ENCODE results near the gene C19orf44.
"Not testable (repeated sequence)": the region's sequence is repeated elsewhere in the genome, so short reads cannot be mapped to it uniquely, and the experiment has no call there.

The C19orf44 gene

GRCh38 chr19:16495982-16496612 is at the start of gene C19orf44, which contains the start of gene CALR3:
TSS of gene C19orf44 (plus strand) at chr19:16496394. CDS start at chr19:16500793, 4,399 bp downstream.
TSS of gene CALR3 (minus strand) at chr19:16496167. CDS start at chr19:16496129, 38 bp downstream.
- Histone ChIP-seq H3K9ac (ENCODE audit: low read depth in 1 of 2, low read length in 2 of 2) (peak within 1 kb of the TSS; percentile 51 to 69), H3K27me3 (ENCODE audit: control insufficient read depth in 1 of 2, insufficient read depth in 2 of 2, low read length in 2 of 2) (no peaks in the 10 kb centered on the region), H3K27ac (ENCODE audit: low read depth, low read length) (no peak within 1 kb of the TSS), H3K4me1 (ENCODE audit: control insufficient read depth in 1 of 2, insufficient read depth in 2 of 2, low read length in 2 of 2) (peaks cover 0 to 12% of the 10 kb centered on the region in 2 donors), H3K4me3 (ENCODE audit: low read depth in 1 of 2, low read length in 2 of 2) (peak within 1 kb of the TSS; percentile 72 to 85), H3K36me3 (ENCODE audit: control insufficient read depth in 1 of 2, insufficient read depth in 2 of 2, low read length in 2 of 2) (no peaks in the 10 kb centered on the region), H3K9me3 (ENCODE audit: control insufficient read depth in 1 of 2, low read length in 2 of 2) (no peaks in the 10 kb centered on the region)

GRCh38 chr19:16446724-16447368 is 49.3 kb upstream of the C19orf44 start:
- H3K4me1 ChIP-seq (ENCODE audit: control insufficient read depth in 1 of 2, insufficient read depth in 2 of 2, low read length in 2 of 2), result peaks cover 28 to 30% of the 10 kb centered on the region in 2 donors

GRCh38 chr19:16448872-16449271 is 47.3 kb upstream of the C19orf44 start:
- not testable (repeated sequence) for H3K4me3 ChIP-seq (ENCODE audit: low read depth in 1 of 2, low read length in 2 of 2); H3K9ac ChIP-seq (ENCODE audit: low read depth in 1 of 2, low read length in 2 of 2); H3K27ac ChIP-seq (ENCODE audit: low read depth, low read length); H3K36me3 ChIP-seq (ENCODE audit: control insufficient read depth in 1 of 2, insufficient read depth in 2 of 2, low read length in 2 of 2); H3K9me3 ChIP-seq (ENCODE audit: control insufficient read depth in 1 of 2, low read length in 2 of 2); H3K27me3 ChIP-seq (ENCODE audit: control insufficient read depth in 1 of 2, insufficient read depth in 2 of 2, low read length in 2 of 2)
- H3K4me1 ChIP-seq (ENCODE audit: control insufficient read depth in 1 of 2, insufficient read depth in 2 of 2, low read length in 2 of 2), result peaks cover 17 to 22% of the 10 kb centered on the region in 2 donors

More at GRCh38 chr19:16446724-16447368, 49.3 kb upstream of the C19orf44 start:
- no peaks in the 10 kb centered on the region for H3K36me3 ChIP-seq (ENCODE audit: control insufficient read depth in 1 of 2, insufficient read depth in 2 of 2, low read length in 2 of 2)
- H3K27ac ChIP-seq (ENCODE audit: low read depth, low read length), result no peak overlapping the region
- H3K9ac ChIP-seq (ENCODE audit: low read depth in 1 of 2, low read length in 2 of 2), result no peak overlapping the region
- no peaks in the 10 kb centered on the region for H3K9me3 ChIP-seq (ENCODE audit: control insufficient read depth in 1 of 2, low read length in 2 of 2)
- no peaks in the 10 kb centered on the region for H3K27me3 ChIP-seq (ENCODE audit: control insufficient read depth in 1 of 2, insufficient read depth in 2 of 2, low read length in 2 of 2)
- H3K4me3 ChIP-seq (ENCODE audit: low read depth in 1 of 2, low read length in 2 of 2), result no peak overlapping the region

GRCh38 chr19:16449330-16449961 is 46.7 kb upstream of the C19orf44 start:
- no peaks in the 10 kb centered on the region for H3K9me3 ChIP-seq (ENCODE audit: control insufficient read depth in 1 of 2, low read length in 2 of 2)
- H3K27ac ChIP-seq (ENCODE audit: low read depth, low read length), result no peak overlapping the region
- no peaks in the 10 kb centered on the region for H3K36me3 ChIP-seq (ENCODE audit: control insufficient read depth in 1 of 2, insufficient read depth in 2 of 2, low read length in 2 of 2)
- H3K9ac ChIP-seq (ENCODE audit: low read depth in 1 of 2, low read length in 2 of 2), result no peak overlapping the region
- peaks cover 17 to 26% of the 10 kb centered on the region in 2 donors for H3K4me1 ChIP-seq (ENCODE audit: control insufficient read depth in 1 of 2, insufficient read depth in 2 of 2, low read length in 2 of 2)
- H3K27me3 ChIP-seq (ENCODE audit: control insufficient read depth in 1 of 2, insufficient read depth in 2 of 2, low read length in 2 of 2), result no peaks in the 10 kb centered on the region
- H3K4me3 ChIP-seq (ENCODE audit: low read depth in 1 of 2, low read length in 2 of 2), result no peak overlapping the region

GRCh38 chr19:16452325-16452724 is 43.9 kb upstream of the C19orf44 start:
- no peak overlapping the region for H3K27ac ChIP-seq (ENCODE audit: low read depth, low read length)
- H3K4me3 ChIP-seq (ENCODE audit: low read depth in 1 of 2, low read length in 2 of 2), result no peak overlapping the region
- peaks cover 8 to 12% of the 10 kb centered on the region in 2 donors for H3K4me1 ChIP-seq (ENCODE audit: control insufficient read depth in 1 of 2, insufficient read depth in 2 of 2, low read length in 2 of 2)
- no peaks in the 10 kb centered on the region for H3K36me3 ChIP-seq (ENCODE audit: control insufficient read depth in 1 of 2, insufficient read depth in 2 of 2, low read length in 2 of 2)
- no peak overlapping the region for H3K9ac ChIP-seq (ENCODE audit: low read depth in 1 of 2, low read length in 2 of 2)
- H3K9me3 ChIP-seq (ENCODE audit: control insufficient read depth in 1 of 2, low read length in 2 of 2), result no peaks in the 10 kb centered on the region
- H3K27me3 ChIP-seq (ENCODE audit: control insufficient read depth in 1 of 2, insufficient read depth in 2 of 2, low read length in 2 of 2), result no peaks in the 10 kb centered on the region

GRCh38 chr19:16454351-16454918 is 41.8 kb upstream of the C19orf44 start:
- Histone ChIP-seq H3K36me3 (ENCODE audit: control insufficient read depth in 1 of 2, insufficient read depth in 2 of 2, low read length in 2 of 2) (no peaks in the 10 kb centered on the region), H3K9ac (ENCODE audit: low read depth in 1 of 2, low read length in 2 of 2) (no peak overlapping the region), H3K4me3 (ENCODE audit: low read depth in 1 of 2, low read length in 2 of 2) (no peak overlapping the region), H3K9me3 (ENCODE audit: control insufficient read depth in 1 of 2, low read length in 2 of 2) (no peaks in the 10 kb centered on the region), H3K27me3 (ENCODE audit: control insufficient read depth in 1 of 2, insufficient read depth in 2 of 2, low read length in 2 of 2) (no peaks in the 10 kb centered on the region), H3K4me1 (ENCODE audit: control insufficient read depth in 1 of 2, insufficient read depth in 2 of 2, low read length in 2 of 2) (peaks cover 29 to 33% of the 10 kb centered on the region in 2 donors), H3K27ac (ENCODE audit: low read depth, low read length) (no peak overlapping the region)

- no peak overlapping the region for H3K9ac ChIP-seq (ENCODE audit: low read depth in 1 of 2, low read length in 2 of 2)
- no peak overlapping the region for H3K4me3 ChIP-seq (ENCODE audit: low read depth in 1 of 2, low read length in 2 of 2)
- H3K4me1 ChIP-seq (ENCODE audit: control insufficient read depth in 1 of 2, insufficient read depth in 2 of 2, low read length in 2 of 2), result peaks cover 31 to 37% of the 10 kb centered on the region in 2 donors
- no peaks in the 10 kb centered on the region for H3K36me3 ChIP-seq (ENCODE audit: control insufficient read depth in 1 of 2, insufficient read depth in 2 of 2, low read length in 2 of 2)
- H3K27ac ChIP-seq (ENCODE audit: low read depth, low read length), result no peak overlapping the region
- H3K9me3 ChIP-seq (ENCODE audit: control insufficient read depth in 1 of 2, low read length in 2 of 2), result no peaks in the 10 kb centered on the region
- H3K27me3 ChIP-seq (ENCODE audit: control insufficient read depth in 1 of 2, insufficient read depth in 2 of 2, low read length in 2 of 2), result no peaks in the 10 kb centered on the region
These were observed 40.7 kb upstream of the C19orf44 start for GRCh38 chr19:16455489-16455888.

- H3K9ac ChIP-seq (ENCODE audit: low read depth in 1 of 2, low read length in 2 of 2), result no peak overlapping the region
- no peaks in the 10 kb centered on the region for H3K27me3 ChIP-seq (ENCODE audit: control insufficient read depth in 1 of 2, insufficient read depth in 2 of 2, low read length in 2 of 2)
- H3K9me3 ChIP-seq (ENCODE audit: control insufficient read depth in 1 of 2, low read length in 2 of 2), result no peaks in the 10 kb centered on the region
- H3K36me3 ChIP-seq (ENCODE audit: control insufficient read depth in 1 of 2, insufficient read depth in 2 of 2, low read length in 2 of 2), result no peaks in the 10 kb centered on the region
- H3K4me1 ChIP-seq (ENCODE audit: control insufficient read depth in 1 of 2, insufficient read depth in 2 of 2, low read length in 2 of 2), result peaks cover 31 to 37% of the 10 kb centered on the region in 2 donors
- no peak overlapping the region for H3K27ac ChIP-seq (ENCODE audit: low read depth, low read length)
- H3K4me3 ChIP-seq (ENCODE audit: low read depth in 1 of 2, low read length in 2 of 2), result no peak overlapping the region
These were observed 39.5 kb upstream of the C19orf44 start for GRCh38 chr19:16456652-16457194.

GRCh38 chr19:16457195-16457953 is 38.8 kb upstream of the C19orf44 start:
- H3K27me3 ChIP-seq (ENCODE audit: control insufficient read depth in 1 of 2, insufficient read depth in 2 of 2, low read length in 2 of 2), result no peaks in the 10 kb centered on the region
- no peak overlapping the region for H3K27ac ChIP-seq (ENCODE audit: low read depth, low read length)
- no peaks in the 10 kb centered on the region for H3K36me3 ChIP-seq (ENCODE audit: control insufficient read depth in 1 of 2, insufficient read depth in 2 of 2, low read length in 2 of 2)
- H3K4me1 ChIP-seq (ENCODE audit: control insufficient read depth in 1 of 2, insufficient read depth in 2 of 2, low read length in 2 of 2), result peaks cover 31 to 37% of the 10 kb centered on the region in 2 donors
- H3K9ac ChIP-seq (ENCODE audit: low read depth in 1 of 2, low read length in 2 of 2), result no peak overlapping the region
- H3K4me3 ChIP-seq (ENCODE audit: low read depth in 1 of 2, low read length in 2 of 2), result peak overlapping the region in 1 of 2 donors; percentile 14
- no peaks in the 10 kb centered on the region for H3K9me3 ChIP-seq (ENCODE audit: control insufficient read depth in 1 of 2, low read length in 2 of 2)
